GM12801 (cell line): ENCODE results near the gene C11orf91.

ENCODE experiments used
- CTCF ChIP-seq: IDR thresholded peaks from one replicate; pipeline ENCODE4 v1.5.1; 2011; ENCODE audit warnings: control low read depth; ENCODE audit not compliant: insufficient read length; ENCODE audit errors: extremely low read depth

The C11orf91 gene

GRCh38 chr11:33668951-33669596, 31.6 kb downstream of the C11orf91 start:
- TF ChIP-seq CTCF = no peak

- TF ChIP-seq CTCF = no peak
These were observed 32.2 kb downstream of the C11orf91 start for GRCh38 chr11:33668468-33668825.

- no peak for TF ChIP-seq CTCF
These were observed 32.7 kb downstream of the C11orf91 start for GRCh38 chr11:33667819-33668467.

GRCh38 chr11:33665350-33666106, 35.1 kb downstream of the C11orf91 start:
- no peak for TF ChIP-seq CTCF

GRCh38 chr11:33664827-33665226, 35.8 kb downstream of the C11orf91 start:
- no peak for TF ChIP-seq CTCF

- TF ChIP-seq CTCF = no peak
These were observed 36.5 kb downstream of the C11orf91 start for GRCh38 chr11:33664166-33664565.

GRCh38 chr11:33663121-33663520, 37.5 kb downstream of the C11orf91 start:
- TF ChIP-seq CTCF = no peak
